Caco-2 (cell line): ENCODE measurements around the gene GPR15. TPM values are rescaled to one million over a fixed set of nuclear protein-coding genes. Genes with fewer than 3 reads are reported as not detected.

Experiments used
- BruUV-seq: library from RNA; stranded (reverse); fragments of 400-500 nt; replicated peaks from 2 replicates; lab custom pipeline; 2021; lab: Mats Ljungman, UMichigan
- CTCF ChIA-PET: fragments of 300-600 bp; sonication (Branson Sonifier 250); formaldehyde crosslinking; loops from one replicate; lab custom pipeline; 2022; ENCODE audit warnings: antibody characterized with exemption; lab: Charles Lee
- POLR2A ChIA-PET: fragments of 300-600 bp; sonication (Branson Sonifier 250); formaldehyde crosslinking; loops from one replicate; lab custom pipeline; 2022; ENCODE audit warnings: antibody characterized with exemption; lab: Charles Lee
- DNase-seq, 2 experiments: peaks; one replicate each; pipeline versions ENCODE4 v3.0.0 to v3.0.0-alpha.2; 2020 to 2022
- H3K27me3 ChIP-seq: replicated peaks from 2 replicates; pipeline ENCODE4 v1.6.0; 2011; ENCODE audit warnings: low read length; ENCODE audit not compliant: control insufficient read depth, insufficient read depth
- H3K36me3 ChIP-seq: 2 replicates; pipeline ENCODE4 v1.5.1; 2011; ENCODE audit warnings: low read length; ENCODE audit not compliant: control insufficient read depth, insufficient read depth
- H3K4me1 ChIP-seq: fragments of 250-450 bp; sonication (Bioruptor Pico); 2 replicates; pipeline ENCODE4 v1.5.1; 2020; ENCODE audit warnings: mild to moderate bottlenecking
- H3K4me3 ChIP-seq: 2 replicates; pipeline ENCODE4 v1.5.1; 2011; ENCODE audit warnings: low read depth, mild to moderate bottlenecking, control low read depth, low read length
- H3K9me3 ChIP-seq: fragments of 250-450 bp; sonication (Bioruptor Pico); 2 replicates; pipeline ENCODE4 v1.5.1; 2020; ENCODE audit warnings: mild to moderate bottlenecking, moderate library complexity
- H3K27ac Mint-ChIP-seq: one replicate; pipeline ENCODE4 v1.8.0; 2022; ENCODE audit warnings: mixed read lengths; ENCODE audit not compliant: unreplicated experiment
- H3K27me3 Mint-ChIP-seq: one replicate; pipeline ENCODE4 v1.8.0; 2022; ENCODE audit warnings: mixed read lengths; ENCODE audit not compliant: insufficient read depth, unreplicated experiment
- H3K36me3 Mint-ChIP-seq: one replicate; pipeline ENCODE4 v1.8.0; 2022; ENCODE audit warnings: mild to moderate bottlenecking, mixed read lengths; ENCODE audit not compliant: insufficient read depth, unreplicated experiment
- H3K4me1 Mint-ChIP-seq: one replicate; pipeline ENCODE4 v1.8.0; 2022; ENCODE audit warnings: low read depth, mixed read lengths; ENCODE audit not compliant: unreplicated experiment
- H3K4me3 Mint-ChIP-seq: one replicate; pipeline ENCODE4 v1.8.0; 2022; ENCODE audit warnings: mild to moderate bottlenecking, moderate library complexity, mixed read lengths; ENCODE audit not compliant: unreplicated experiment
- H3K9me3 Mint-ChIP-seq: one replicate; pipeline ENCODE4 v1.8.0; 2022; ENCODE audit warnings: mixed read lengths; ENCODE audit not compliant: unreplicated experiment
- CTCF ChIP-seq, 2 experiments: fragments of 200-600 bp in 1 of 2; IDR thresholded peaks; 1 replicate in 1 of 2; 2 replicates in 1 of 2; pipeline versions ENCODE4 v1.5.1 to v1.8.0; 2011 to 2022; ENCODE audit warnings: antibody characterized with exemption in 1 of 2, control low read depth in 1 of 2, inconsistent platforms in 1 of 2, low read depth in 1 of 2, low read length in 1 of 2, mild to moderate bottlenecking in 1 of 2, moderate library complexity in 1 of 2; ENCODE audit not compliant: insufficient read depth in 1 of 2, severe bottlenecking in 1 of 2, unreplicated experiment in 1 of 2
- intact Hi-C: fragments of 100-400 bp; cut with micrococcal nuclease; formaldehyde crosslinking; loops from one replicate; pipeline ENCODE4 v1.10.0; 2022; ENCODE audit not compliant: unreplicated experiment
- total RNA-seq: library from RNA; stranded (reverse); gene quantifications from 2 replicates; pipeline ENCODE4 v1.2.3, GENCODE V29; 2022

GPR15 gene
- total RNA-seq, 1 experiment from 2014 or later = not detected

GRCh38 chr3:98574132-98574531 lies 42.4 kb downstream of the GPR15 start:
- no TSS peak for BruUV-seq
- no peak for TF ChIP-seq CTCF (IDR thresholded peaks at IDR 0.05; ENCODE audit: insufficient read depth in 1 of 2, low read depth in 1 of 2, low read length in 1 of 2, severe bottlenecking in 1 of 2, unreplicated experiment in 1 of 2)
- Mint-ChIP-seq H3K4me1 (peaks cover 12% of the 10 kb centered on the region), H3K9me3 (no peaks in the 10 kb centered on the region), H3K36me3 (no peaks in the 10 kb centered on the region), H3K4me3 (no peak overlapping the region), H3K27ac (no peak overlapping the region), H3K27me3 (no peaks in the 10 kb centered on the region)
- POLR2A ChIA-PET = no interaction called here
- Histone ChIP-seq H3K4me3 (no peak overlapping the region), H3K27me3 (no peaks in the 10 kb centered on the region), H3K36me3 (no peaks in the 10 kb centered on the region), H3K9me3 (no peaks in the 10 kb centered on the region), H3K4me1 (no peaks in the 10 kb centered on the region)
- intact Hi-C loops = loop anchor here (2.0 to 10.0 kb wide), 2 partner anchors 19 to 389 kb away; partner anchors contain the start of gene CPOX
- no peak for DNase-seq
- CTCF ChIA-PET = no interaction called here

- ChIA-PET CTCF (no interaction called here), POLR2A (no interaction called here)
- no peak for DNase-seq
- intact Hi-C loops = loop anchor here (10.0 kb wide), 1 partner anchor 393 kb away; no protein-coding TSS in a partner anchor
- no peak overlapping the region for H3K4me3 ChIP-seq
- no peaks in the 10 kb centered on the region for H3K27me3 ChIP-seq
- Mint-ChIP-seq H3K27ac (no peak overlapping the region), H3K27me3 (no peaks in the 10 kb centered on the region), H3K36me3 (peaks cover 12% of the 10 kb centered on the region), H3K4me3 (no peak overlapping the region), H3K9me3 (no peaks in the 10 kb centered on the region), H3K4me1 (peaks cover 12% of the 10 kb centered on the region)
- H3K36me3 ChIP-seq = no peaks in the 10 kb centered on the region
- no peak for TF ChIP-seq CTCF (IDR thresholded peaks at IDR 0.05; ENCODE audit: insufficient read depth in 1 of 2, low read depth in 1 of 2, low read length in 1 of 2, severe bottlenecking in 1 of 2, unreplicated experiment in 1 of 2)
- H3K4me1 ChIP-seq = no peaks in the 10 kb centered on the region
- BruUV-seq = no TSS peak
- no peaks in the 10 kb centered on the region for H3K9me3 ChIP-seq
Measured at GRCh38 chr3:98577178-98577895, 45.6 kb downstream of the GPR15 start.

GRCh38 chr3:98580401-98581386 lies 48.9 kb downstream of the GPR15 start:
- CTCF ChIA-PET = interaction anchor here (0.7 kb wide), 1 partner anchor 184 kb away, joined by 3 read pairs; no protein-coding TSS in a partner anchor
- Histone ChIP-seq H3K36me3 (no peaks in the 10 kb centered on the region; the same call in 1 of the 2 replicates), H3K4me1 (peaks cover 7% of the 10 kb centered on the region; the same call in 1 of the 2 replicates), H3K27me3 (no peaks in the 10 kb centered on the region), H3K4me3 (no peak overlapping the region), H3K9me3 (no peaks in the 10 kb centered on the region)
- POLR2A ChIA-PET = no interaction called here
- no peak overlapping the region for H3K27ac Mint-ChIP-seq
- peaks cover 10% of the 10 kb centered on the region for H3K4me1 Mint-ChIP-seq
- no peak for TF ChIP-seq CTCF (IDR thresholded peaks at IDR 0.05; ENCODE audit: insufficient read depth in 1 of 2, low read depth in 1 of 2, low read length in 1 of 2, severe bottlenecking in 1 of 2, unreplicated experiment in 1 of 2)
- BruUV-seq = no TSS peak
- H3K36me3 Mint-ChIP-seq = peaks cover 34% of the 10 kb centered on the region
- intact Hi-C loops = no loop called here
- no peak overlapping the region for H3K4me3 Mint-ChIP-seq
- no peaks in the 10 kb centered on the region for H3K27me3 Mint-ChIP-seq
- H3K9me3 Mint-ChIP-seq = no peaks in the 10 kb centered on the region
- no peak for DNase-seq
